ENCODE measurements around the gene PPP1R14C.

DNA sequence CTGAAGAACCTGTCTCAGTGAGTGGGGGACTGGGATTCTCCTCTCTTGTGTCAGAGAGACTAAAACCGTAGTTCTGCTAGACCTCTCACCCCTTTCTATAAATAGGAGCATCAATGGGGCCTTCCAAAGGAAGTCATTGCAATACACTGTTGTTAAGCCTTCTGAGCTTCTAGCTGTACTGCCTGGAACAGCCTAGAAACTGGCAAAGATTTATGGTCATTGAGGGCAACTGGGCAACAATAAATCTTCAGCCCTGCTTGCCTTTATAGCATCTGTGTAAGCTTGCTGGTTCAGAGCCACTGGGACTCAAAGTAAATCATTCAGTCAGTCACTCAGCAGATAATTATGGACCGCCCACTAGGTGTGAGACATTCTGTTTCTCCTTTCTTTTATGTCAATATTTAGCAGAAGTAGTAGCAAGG, 53.2 kb downstream of the PPP1R14C start:
- TF ChIP-seq, protein P1, sequence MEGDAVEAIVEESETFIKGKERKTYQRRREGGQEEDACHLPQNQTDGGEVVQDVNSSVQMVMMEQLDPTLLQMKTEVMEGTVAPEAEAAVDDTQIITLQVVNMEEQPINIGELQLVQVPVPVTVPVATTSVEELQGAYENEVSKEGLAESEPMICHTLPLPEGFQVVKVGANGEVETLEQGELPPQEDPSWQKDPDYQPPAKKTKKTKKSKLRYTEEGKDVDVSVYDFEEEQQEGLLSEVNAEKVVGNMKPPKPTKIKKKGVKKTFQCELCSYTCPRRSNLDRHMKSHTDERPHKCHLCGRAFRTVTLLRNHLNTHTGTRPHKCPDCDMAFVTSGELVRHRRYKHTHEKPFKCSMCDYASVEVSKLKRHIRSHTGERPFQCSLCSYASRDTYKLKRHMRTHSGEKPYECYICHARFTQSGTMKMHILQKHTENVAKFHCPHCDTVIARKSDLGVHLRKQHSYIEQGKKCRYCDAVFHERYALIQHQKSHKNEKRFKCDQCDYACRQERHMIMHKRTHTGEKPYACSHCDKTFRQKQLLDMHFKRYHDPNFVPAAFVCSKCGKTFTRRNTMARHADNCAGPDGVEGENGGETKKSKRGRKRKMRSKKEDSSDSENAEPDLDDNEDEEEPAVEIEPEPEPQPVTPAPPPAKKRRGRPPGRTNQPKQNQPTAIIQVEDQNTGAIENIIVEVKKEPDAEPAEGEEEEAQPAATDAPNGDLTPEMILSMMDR (IDR thresholded peaks at IDR 0.05; ENCODE audit: low read depth, low read length): no peak
- TF ChIP-seq EZH2phosphoT487 (IDR thresholded peaks at IDR 0.05; ENCODE audit: low read depth): no peak

All from OCI-LY3 (cell line).